Left hindlimb (tissue), 1 donor: ENCODE results near the gene XYLB.

Source experiments
- DNase-seq: peaks from one replicate; pipeline ENCODE4 v3.0.0-alpha.2; 2018

The XYLB gene

DNA sequence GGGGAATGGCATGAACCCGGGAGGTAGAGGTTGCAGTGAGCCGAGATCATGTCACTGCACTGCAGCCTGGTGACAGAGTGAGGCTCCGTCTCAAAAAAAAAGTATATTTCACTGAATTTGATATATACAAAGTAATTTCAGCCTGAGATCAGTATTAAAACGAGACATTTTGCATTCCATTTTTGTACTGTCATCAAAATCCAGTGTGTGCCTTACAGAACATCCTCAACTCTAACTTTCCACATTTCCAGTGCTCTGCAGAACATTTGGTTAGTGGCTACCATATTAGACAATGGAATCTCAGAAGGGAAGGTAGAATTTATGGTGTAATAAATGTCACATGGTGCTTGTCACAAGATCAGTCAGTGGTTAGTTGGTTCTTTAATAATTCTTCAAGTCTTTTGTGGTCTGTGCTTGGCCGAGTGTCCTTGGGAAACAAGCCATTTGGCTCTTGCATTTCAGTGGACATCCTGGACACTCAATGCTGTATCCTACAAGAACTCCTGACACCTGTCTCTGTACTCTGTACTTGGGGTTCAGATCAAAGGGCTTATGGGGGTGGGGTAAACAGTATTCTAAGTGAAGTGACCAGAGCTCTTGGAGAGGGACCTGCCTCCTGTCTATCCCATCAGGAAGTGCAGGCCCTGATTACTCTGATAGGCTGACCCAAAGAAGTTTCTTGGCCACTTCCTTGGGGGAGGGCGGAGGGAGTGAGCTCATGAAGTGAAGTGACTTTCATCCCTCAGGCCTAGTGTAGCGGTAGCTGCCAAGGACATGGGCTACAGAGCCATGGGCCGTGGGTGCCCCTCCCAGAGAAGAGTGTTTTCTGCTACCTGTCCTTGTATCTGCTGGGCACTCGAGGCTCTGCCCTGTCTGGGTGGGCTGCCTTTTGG, 110.8 kb downstream of the XYLB start:
- DNase-seq = no peak

DNA sequence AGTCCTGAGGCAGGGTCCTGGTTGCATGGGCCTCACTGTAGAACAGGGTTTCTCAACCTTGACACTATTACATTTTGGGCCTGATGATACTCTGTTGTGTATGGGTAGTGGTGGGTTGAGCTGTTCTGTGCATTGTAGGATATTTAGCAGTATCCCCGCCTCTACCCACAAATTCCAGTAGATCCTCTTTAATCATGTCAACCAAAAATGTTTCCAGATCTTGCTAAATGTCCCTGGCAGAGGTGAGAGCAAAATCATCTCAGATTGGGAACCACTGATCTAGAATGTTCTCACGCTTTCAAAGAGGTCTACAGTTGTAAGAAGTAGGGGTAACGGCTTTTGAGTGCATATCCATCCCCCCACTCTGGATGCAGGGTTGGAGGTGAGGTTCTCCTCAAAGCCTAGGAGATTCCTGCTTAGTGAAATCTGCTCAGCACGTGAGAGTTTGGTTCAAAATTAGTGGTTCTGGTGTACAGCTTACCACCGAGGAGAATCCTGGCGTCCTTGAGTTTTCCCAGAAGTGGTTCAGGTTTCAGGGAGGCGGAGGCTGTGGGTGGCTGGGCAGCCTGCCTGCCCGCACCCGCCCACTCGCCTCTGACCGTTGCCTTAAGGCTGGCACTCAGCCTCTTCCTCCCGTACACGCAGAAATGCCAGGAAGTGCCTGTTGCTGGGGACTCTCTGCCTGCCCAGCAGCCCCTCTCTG, 112.4 kb downstream of the XYLB start:
- DNase-seq = peak; percentile 80

DNA sequence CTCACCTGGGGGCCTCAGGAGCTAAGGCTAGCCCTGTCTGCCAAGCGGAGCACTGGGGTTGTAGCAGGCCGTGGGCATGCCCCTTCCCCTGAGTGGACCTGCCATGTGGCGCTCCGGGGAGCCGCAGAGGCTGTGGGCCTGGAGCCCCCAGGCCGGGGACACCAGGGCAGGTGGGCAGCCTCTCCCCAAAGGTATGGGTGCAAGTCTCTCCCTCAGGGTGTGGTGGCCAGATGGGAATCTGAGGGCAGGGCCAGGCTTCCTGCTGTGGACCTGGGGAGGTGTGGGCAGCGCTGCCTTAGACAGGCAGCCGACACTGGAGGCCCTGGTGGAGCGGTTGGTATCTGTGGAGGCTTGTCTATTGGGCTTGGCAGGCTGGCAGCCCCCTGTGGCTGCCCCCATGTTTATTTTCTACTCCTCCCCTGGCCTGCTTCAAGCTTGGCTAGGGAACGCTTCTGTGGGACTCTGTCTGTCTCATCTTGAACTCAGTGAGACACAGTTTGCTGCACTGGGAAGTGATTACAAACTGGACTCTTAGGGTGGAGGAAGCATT, 113.0 kb downstream of the XYLB start:
- DNase-seq = no peak

DNA sequence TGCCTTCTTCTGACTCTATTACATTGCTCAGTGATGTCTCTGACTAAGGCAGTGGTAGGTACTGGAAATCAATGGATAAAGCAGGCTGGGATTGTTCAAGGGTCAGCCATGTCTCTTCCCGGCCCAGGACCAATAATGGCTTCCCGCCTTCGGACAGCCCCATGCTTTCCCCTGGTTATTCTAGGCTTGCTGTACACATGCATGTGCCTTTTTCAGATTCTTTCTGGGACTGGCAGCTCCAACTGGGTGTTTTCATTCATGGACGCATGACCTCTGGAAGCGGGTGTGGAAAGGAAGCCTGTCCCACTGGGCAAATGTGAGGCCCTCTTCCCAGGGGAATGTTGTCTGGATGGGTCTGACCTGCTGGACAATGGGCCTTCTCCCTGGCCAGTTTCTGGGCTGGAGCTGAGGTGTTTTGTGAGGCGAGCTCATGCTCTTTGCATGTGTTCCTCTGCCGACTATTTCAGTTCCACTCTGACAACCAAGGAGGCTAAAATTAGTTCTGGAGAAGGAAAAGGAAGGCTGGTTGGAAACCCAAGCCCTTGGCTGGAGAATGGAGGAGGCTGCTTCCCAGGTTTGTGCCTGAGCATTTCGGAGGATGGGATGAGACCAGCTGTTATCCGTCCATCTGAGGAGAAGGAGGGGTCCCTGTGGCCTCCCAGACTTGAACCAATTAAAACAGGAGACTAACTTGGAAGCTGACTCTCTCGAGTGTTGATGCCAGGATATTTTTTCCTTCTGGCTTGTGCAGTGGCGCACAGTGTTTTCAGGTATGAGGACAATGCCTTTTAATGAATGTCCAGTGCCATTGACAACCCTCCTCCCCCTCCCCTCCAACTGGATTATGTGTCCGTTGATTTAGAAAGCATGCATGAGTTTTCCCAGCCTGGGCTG, 114.0 kb downstream of the XYLB start:
- DNase-seq = peak; percentile 70
